Suppressor macrophage (primary cell): ENCODE data around the gene PAX3.

Experiments used
- DNase-seq, 4 experiments: peaks; one replicate each; pipeline ENCODE4 v3.0.0-alpha.2; 2020 to 2022

Gene PAX3

GRCh38 chr2:222269132-222269531, 29.7 kb downstream of the PAX3 start:
- DNase-seq = no peak

DNA sequence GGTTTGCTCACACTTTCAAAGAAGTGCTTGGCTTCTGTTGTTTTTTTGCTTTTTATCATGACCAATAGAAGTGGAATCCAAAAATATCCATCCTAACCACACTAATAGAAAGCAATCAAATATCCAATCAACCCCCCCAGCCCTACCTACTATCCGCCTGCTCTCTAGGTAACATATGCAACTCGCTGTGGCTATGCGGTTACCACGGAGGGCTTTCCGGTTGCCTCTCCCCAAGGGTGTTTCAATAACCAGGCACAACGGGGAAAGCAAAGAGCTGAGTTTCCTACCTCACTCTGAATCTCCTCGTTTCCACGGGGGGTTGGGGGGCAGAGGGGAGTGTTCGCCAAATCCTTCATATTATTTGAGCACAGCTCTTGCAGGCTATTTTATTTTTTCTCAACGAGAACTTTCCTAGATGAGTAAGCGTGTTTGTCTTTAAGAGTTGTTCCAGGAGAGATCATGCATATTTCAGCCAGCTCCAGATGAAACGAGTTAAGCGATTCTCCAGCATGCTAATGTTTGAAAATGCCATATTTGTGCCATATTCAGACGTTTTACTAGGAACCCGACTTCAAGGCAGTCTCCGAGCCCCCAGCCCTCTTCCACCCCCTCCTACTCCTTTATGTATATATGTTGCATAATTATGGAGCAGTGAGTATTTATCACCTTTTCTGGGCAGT, 30.3 kb downstream of the PAX3 start:
- DNase-seq = no peak

GRCh38 chr2:222264791-222265320, 33.9 kb downstream of the PAX3 start:
- DNase-seq = no peak

DNA sequence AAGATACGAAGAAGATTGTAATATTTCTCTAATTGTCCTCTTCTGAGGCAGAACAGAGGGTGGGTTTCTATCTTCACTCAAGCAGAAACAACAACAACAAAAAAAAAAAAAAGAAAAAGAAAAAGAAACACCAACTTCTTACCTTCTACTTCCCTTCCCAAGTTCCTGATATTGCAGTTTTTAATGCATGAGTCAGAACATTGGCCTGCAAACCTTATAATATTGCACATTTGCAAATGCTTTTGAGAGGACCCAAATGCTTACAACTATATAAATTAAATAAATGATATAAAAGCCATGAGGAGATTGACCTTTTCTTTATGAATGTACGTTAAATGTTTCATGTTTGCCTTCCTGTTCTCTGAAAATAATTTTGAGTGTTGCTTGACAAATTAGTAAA, 37.3 kb downstream of the PAX3 start:
- DNase-seq = peak in 1 of 4 experiments; percentile 7

GRCh38 chr2:222257645-222258044, 41.2 kb downstream of the PAX3 start:
- DNase-seq = no peak

DNA sequence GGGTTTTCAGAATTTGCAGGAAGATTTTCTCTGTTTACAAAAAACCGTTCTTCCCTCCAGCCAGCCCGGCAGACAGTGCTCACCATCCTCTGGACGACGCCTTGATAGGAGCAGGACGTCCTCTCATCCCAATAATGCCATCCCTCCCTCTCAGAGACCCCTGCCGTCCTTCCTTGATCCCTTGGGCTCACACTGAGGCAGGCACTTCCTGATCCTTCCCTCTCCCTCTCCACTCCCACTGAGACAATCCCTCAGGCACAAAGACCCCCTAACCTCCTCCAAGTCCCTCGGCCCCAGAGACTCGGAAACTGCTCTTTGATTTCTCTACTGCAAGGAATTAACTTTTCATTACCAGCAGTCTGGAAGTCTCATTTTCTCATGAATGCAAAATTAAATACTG, 42.5 kb downstream of the PAX3 start:
- no peak for DNase-seq

- no peak for DNase-seq
Observed at GRCh38 chr2:222255090-222255489, 43.7 kb downstream of the PAX3 start.

DNA sequence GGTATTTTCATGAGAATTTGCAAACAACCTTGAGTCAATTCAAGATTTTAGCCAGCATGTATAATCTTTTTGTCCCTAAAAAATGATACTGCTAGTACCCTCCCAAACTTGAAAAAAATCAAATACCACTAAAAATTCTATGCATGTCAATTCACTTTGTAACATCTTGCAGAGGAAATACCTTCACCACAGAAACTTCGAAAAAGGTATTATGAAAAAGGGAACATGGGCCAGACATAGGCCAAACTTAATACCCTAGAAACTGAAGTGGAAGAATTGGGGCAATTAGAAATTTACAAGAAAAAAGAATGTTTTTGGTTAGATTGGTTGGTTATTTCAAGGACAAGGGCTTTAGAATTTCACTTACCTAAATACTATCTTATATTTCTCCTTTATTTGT, 48.5 kb downstream of the PAX3 start:
- DNase-seq = no peak

DNA sequence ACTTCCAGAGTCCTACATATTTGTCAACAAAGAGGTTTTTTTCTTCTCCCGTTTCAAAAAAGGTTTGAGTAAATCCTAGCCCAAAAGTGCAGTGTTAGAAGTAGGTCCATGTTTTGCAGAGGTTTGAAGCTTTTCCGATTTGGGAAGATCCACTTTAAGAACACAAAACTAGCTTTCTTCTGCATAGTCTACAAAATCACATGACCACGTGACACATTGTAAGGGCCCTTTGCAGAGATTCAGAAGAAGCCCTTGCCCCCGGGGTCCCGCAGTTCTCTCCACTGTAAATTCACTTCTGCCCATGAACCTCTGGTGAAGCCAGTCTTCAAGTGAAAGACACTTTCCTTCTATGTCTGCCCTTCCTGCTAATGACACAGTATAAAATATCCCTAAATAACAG, 49.4 kb downstream of the PAX3 start:
- no peak for DNase-seq

GRCh38 chr2:222248818-222249217, 50.0 kb downstream of the PAX3 start:
- DNase-seq = no peak

GRCh38 chr2:222248256-222248655, 50.5 kb downstream of the PAX3 start:
- DNase-seq = no peak

DNA sequence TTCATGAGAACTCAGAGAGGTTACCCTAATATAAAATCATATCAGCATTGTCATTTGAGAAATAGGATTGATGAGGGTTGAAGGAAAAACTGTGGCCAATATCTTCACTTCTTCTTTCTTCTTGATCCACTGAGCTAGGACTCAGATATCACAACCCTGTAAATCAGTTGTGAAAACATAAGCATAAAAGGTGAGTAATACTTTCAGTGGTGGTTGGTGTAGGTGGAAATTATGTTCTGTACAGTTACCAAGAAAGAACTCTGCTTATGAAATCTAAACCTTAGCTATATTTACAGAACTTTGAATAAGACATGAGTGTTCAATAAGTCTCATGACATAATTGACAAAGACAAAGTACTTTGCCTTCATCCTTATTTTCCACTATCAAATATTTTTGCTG, 56.3 kb downstream of the PAX3 start:
- no peak for DNase-seq

DNA sequence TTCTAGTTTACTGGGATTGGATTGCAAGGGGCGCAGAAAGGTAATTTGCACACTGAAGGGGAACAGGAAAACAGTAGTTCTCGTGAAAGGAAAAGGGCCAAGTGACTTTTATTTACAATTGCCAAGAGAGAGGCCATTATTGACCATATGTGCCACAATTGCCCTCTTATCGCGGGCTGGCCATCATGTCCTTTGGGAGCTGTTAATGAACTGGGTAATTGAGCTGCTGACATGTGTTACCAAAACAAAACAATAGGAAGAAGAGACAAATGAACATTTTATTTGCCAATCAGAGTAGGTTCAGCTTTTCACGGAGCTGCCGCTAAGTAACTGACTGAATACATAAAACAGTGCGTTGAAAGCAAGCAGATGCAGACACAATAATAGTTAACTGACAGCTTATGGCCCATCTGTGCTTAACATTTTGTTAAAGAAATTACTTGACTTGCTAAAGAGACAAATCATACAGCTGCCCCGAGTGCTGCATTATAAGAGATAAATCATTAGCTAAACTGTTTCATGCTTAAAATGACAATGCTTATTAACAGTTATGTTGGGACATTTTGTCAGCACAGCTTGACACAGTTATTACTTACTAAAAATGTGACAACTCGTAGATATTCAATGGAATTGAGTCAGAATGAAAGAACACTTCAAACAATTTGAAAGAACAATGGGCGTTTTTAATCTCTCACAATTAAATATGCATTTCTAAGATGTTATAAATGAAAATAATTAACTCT, 57.5 kb downstream of the PAX3 start:
- no peak for DNase-seq

GRCh38 chr2:222240676-222241049, 58.1 kb downstream of the PAX3 start:
- no peak for DNase-seq

- no peak for DNase-seq
Observed at GRCh38 chr2:222239945-222240675, 58.7 kb downstream of the PAX3 start.

DNA sequence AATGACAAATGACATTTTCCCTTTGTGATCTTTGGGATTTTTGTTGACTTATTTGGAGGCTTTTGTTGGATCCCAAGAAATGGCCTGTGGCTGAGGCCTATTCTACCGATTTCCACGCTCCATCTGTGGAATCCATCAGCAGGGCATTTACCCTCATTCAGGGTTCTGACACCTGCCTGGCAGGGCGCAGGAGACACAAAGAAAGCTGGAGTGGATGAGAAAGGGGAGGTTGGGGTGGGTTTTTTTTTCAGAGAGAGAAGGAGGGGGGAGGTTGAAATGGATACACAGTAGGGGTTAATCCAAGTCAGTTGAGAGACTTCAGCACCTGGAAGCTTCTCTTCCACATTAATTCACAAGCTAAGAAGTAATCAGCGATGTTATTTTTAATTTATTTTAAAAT, 59.7 kb downstream of the PAX3 start:
- no peak for DNase-seq

DNA sequence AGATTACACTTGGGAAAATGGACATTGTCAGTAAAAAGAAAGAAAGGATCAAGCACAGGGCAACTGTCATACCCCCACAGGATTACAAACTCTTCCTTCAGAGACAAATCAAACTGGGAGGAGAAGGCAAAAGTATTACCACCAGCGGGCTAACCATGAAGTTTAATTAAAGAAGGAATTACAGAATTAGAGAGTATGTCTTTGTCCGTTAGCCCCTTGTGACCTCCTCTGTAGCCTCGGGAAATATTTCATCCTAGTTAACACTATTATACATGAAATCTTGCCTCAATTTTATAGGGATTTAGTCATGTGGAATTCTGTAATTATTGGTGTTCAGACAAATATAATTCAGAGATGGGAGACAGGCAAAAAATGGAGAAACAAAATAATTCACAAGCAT, 60.7 kb downstream of the PAX3 start:
- no peak for DNase-seq

DNA sequence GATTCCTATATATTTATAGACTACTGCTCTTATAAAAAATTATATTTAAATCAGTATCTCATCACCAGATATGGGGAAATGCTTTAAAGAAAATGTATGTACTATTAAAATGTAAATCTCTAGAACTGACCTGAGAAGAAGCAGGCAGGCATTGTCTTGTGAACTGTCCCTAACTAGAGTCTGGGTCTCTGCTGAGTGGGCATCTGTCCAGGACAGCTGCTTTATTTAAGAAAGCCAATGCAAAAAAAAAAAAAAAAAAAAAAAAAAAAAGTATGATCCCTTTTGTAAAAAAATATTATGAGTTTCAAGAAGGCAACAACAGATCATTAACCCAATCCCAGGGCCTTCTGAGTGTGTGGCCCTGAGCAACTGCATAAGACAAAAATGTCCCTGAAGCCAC, 66.0 kb downstream of the PAX3 start:
- DNase-seq = no peak

- DNase-seq = no peak
Observed at GRCh38 chr2:222232372-222232771, 66.4 kb downstream of the PAX3 start.

GRCh38 chr2:222228054-222228453, 70.7 kb downstream of the PAX3 start:
- DNase-seq = no peak

DNA sequence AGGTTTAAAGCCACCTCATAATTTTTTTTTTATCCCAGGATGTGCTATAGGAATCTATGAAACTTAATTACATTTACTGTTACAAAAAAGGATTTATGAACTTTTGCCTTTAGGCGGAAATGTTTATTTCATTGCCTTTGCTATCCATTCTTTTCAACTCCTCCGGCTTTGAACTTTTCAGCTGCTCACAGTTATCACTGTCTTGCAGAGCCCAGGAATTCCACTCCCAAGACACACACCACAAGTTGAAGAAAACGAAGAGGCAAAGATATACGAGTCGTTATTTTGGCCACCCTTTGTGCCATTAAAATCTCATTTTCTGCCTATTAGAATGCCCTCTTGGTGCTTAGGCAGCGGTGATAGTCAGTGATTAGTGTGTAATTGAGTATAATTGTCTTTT, 80.0 kb downstream of the PAX3 start:
- DNase-seq = no peak

GRCh38 chr2:222217712-222218111, 81.1 kb downstream of the PAX3 start:
- DNase-seq = no peak

DNA sequence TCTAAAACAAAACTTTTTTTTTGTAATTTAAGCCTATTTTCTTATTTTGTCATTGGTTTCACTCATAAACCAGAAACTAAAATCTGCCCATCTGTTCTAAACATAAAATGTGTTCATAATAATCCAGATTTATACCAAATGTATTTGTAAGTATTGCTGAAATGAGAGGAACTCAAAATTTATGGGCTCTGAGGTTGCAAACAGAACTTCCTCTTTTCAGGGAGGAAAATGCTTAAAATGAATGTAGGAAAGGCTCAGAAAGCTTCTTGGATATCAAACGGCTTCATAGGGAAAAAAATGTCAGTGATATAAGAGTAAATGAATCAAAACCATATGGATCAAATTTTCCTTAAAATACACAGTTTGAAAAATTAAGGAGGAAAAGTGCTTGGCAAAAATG, 83.9 kb downstream of the PAX3 start:
- DNase-seq = peak in 1 of 4 experiments; percentile 15

DNA sequence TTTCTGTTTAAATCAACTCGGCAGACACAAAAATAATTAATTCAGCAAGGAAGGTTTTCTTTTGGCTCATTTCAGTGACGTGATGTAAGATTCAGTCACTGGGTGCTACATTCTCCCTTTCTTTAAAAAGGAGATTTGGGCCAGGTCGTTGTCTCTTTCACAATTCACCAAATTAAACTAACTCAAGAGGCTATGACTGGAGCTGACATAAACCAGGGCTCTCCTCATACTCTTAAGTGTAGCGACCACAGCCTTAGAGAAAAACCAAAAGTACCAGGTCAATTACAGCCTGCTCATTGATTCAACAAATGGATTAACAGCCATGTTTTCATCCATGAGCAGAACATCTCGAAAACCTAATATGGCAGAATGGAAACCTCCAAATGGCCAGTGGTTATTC, 85.7 kb downstream of the PAX3 start:
- DNase-seq = no peak
